A172 (cell line): Measurements from ENCODE around the gene ARHGAP18. TPM values are rescaled to one million over a fixed set of nuclear protein-coding genes. Genes with fewer than 3 reads are reported as not detected.
"Not testable (repeated sequence)": the region's sequence is repeated elsewhere in the genome, so short reads cannot be mapped to it uniquely, and the experiment has no call there.

ENCODE experiments used
- DNase-seq: peaks from one replicate; pipeline ENCODE4 v3.0.0-alpha.2; 2015; ENCODE audit warnings: low spot score
- total RNA-seq: library from RNA; depleted of rRNA; stranded (reverse); fragments of >200 nt; shearing (Covaris generic); gene quantifications from 2 replicates; pipeline ENCODE4 v1.2.3, GENCODE V29; 2014

ARHGAP18 gene
- total RNA-seq, 1 experiment from 2014 or later = 140 TPM

DNA sequence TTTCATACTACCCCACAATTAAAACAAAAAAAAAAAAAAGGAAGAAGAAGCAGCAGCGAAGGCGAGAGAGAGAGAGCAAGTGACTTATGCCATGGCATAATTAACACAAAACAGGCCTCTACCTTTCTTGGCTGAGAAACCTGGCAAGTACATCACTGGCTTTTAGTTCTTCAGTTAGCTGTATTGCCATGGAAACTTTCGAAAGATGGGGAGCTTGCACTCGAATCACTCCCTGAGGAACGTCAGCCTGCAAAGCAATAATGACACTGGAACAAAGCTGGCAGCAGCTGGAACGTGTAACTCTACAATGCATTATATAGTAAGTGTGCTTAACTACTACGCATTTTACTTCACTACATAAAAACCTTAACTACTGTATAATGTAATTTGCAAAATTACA lies 126.1 kb downstream of the ARHGAP18 start:
- DNase-seq = no peak

GRCh38 chr6:129578315-129578714 lies 131.7 kb downstream of the ARHGAP18 start:
- no peak for DNase-seq

- DNase-seq = no peak
Measured at GRCh38 chr6:129577691-129578090, 132.3 kb downstream of the ARHGAP18 start.

- DNase-seq = no peak
Measured at GRCh38 chr6:129576456-129576855, 133.5 kb downstream of the ARHGAP18 start.

DNA sequence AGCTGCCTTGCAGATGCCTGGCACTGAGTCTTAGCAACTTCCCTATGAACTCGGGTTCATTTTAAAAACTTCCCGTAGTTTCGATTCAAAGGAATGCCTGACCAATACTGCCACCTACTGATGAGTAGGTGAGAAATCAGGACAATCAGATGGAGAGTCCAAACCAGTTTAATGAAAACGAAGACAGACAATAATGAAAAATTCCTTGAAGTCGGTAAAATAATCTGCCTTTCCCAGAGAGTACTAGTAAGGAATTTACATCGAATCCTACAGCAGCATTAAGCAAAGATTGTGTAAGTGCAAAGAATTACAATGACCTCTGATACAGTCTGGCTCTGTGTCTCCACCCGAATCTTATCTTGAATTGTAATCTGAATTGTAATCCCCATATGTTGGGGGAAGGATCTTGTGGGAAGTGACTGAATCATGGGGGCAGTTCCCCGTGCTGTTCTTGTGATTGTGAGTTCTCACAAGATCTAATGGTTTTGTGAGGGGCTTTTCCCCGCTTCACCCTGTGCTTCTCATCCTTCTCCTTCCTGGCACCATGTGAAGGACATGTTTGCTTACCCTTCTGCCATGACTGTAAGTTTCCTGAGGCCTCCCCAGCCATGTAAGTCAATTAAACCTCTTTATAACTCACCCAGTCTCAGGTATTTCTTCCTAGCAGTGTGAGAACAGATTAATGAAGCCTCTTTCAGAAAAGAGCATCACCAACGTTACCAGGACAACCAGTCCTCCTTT lies 134.4 kb downstream of the ARHGAP18 start:
- DNase-seq = peak; percentile 52

DNA sequence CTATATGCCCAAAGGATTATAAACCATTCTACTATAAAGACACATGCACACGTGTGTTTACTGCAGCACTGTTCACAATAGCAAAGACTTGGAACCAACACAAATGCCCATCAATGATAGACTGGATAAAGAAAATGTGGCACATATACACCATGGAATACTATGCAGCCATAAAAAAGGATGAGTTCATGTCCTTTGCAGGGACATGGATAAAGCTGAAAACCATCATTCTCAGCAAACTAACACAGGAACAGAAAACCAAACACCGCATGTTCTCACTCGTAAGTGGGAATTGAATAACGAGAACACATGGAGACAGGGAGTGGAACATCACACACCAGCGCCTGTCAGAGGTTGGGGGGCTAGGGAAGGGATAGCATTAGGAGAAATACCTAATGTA lies 135.4 kb downstream of the ARHGAP18 start:
- not testable (repeated sequence) for DNase-seq

GRCh38 chr6:129570929-129571328 lies 139.0 kb downstream of the ARHGAP18 start:
- DNase-seq = not testable (repeated sequence)

DNA sequence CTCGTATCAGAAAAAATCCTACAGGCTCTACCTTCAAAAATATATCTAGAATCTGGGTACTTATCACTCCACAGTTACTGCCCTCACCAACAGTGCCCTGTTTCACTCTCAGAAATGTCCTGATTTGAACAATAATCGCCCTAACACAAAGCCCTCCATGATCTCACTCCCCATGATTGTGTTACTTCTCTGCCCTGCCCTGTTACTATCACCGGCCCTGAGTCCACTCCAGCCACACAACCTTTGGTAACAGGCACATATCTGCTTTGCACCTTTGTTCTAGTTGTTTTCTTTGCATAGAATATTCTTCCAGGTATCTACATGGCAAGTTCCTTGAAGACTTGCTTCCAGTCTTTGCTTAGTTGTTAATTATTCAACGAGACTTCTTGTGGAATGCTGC lies 142.0 kb downstream of the ARHGAP18 start:
- no peak for DNase-seq

DNA sequence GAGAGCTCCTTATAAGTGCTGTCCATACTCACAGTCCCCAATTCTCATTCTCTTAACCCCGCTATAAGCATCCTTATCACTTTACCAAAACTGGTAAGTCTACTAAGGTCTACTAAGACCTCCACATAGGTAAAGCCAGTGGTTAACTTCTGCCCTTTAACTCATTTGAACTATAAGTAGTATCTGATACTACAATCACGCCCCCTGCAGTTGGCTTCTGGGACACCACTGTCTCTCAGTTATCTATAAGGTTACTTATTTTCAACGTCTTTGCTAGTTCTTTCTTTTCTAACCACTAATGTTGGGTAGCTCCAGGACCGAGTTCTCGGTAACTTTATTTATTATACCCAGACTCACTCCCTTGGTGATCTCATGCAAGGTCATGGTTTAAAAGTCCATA lies 142.6 kb downstream of the ARHGAP18 start:
- peak; percentile 16 for DNase-seq

- no peak for DNase-seq
Measured at GRCh38 chr6:129565811-129566210, 144.2 kb downstream of the ARHGAP18 start.

DNA sequence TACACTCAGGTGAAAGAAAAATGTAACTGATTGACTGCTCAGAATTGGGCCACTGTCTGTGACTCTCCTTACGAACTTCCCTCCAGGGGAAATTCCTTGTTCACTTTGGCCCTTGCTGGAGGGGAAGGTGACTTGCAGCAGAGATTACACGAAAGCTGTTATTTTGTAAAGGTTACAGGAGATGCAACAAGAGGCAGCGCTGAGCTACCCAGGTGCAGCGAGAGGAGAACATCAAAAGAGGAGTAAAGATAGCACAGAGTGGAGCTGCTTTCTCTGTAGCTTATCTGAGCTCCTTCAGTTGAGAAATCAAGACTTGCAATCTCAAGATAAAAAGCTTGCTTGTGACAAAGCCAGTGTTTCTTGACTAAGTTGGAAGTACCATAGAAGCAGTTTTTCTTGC lies 144.6 kb downstream of the ARHGAP18 start:
- no peak for DNase-seq

- no peak for DNase-seq
Measured at GRCh38 chr6:129558248-129558647, 151.7 kb downstream of the ARHGAP18 start.

DNA sequence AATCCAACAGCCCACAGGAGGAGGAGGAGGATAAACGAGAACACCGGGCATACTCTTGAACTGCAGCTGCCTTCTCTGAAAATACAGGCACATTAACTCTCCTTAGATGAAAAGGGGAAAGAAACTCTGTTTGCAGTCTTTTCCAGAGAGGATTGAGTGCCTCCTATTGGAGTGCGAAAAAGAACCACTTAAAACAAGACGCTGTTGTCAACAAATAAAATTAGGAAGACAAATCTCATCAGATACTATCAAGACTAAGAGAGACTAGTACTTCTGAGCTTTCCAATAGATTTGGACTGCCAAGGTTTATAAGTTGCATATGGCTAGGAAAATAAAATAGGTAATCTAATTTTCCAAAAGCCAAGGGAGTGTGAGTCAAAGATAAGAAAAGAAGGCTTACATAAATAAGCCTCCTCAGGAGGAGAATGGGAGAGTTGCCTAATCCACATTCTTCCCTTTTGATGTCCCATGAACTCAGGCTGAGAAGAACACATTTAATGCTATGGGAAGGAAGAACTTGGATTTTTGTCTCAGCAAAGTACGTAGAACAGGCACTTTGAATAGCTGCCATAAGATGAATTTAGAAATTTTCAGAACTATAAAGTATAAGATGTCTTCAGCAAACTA lies 154.7 kb downstream of the ARHGAP18 start:
- no peak for DNase-seq

DNA sequence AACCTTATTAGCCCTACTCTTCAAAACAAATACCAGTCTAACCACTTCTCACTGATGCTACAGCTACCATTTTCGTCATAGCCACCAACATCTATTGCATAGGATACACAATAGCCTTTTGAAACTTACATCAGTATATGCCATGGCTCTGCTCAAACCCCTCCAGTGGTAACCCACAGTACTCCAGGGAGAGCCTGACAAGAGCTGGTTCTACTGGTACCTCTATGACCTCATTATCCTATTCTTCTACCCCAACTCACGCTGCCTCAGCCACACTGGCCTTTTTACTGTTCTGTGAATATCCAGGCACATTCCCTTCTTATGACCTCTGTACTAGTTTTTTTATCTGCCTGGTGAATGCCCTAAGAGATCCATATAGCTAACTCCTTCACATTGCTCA lies 157.6 kb downstream of the ARHGAP18 start:
- no peak for DNase-seq

GRCh38 chr6:129551486-129551885 lies 158.5 kb downstream of the ARHGAP18 start:
- DNase-seq = no peak

DNA sequence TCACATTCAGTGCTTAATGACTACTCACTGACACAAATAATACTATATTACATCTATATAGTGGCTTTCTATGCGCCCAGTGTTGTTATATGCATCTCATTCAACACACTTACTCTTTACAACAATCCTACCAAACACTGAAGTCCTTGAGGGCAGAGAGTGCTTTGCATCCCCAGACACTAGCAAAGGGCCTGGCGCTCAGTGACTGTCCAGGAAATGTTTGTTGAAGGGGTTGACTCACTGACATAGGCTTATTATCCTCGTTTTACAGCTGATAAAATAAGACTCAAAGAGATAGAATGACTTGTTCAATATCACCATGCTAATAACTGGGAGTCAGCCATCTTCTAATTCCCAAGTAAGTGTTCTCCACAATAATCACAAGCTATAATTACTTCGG lies 163.3 kb downstream of the ARHGAP18 start:
- no peak for DNase-seq

DNA sequence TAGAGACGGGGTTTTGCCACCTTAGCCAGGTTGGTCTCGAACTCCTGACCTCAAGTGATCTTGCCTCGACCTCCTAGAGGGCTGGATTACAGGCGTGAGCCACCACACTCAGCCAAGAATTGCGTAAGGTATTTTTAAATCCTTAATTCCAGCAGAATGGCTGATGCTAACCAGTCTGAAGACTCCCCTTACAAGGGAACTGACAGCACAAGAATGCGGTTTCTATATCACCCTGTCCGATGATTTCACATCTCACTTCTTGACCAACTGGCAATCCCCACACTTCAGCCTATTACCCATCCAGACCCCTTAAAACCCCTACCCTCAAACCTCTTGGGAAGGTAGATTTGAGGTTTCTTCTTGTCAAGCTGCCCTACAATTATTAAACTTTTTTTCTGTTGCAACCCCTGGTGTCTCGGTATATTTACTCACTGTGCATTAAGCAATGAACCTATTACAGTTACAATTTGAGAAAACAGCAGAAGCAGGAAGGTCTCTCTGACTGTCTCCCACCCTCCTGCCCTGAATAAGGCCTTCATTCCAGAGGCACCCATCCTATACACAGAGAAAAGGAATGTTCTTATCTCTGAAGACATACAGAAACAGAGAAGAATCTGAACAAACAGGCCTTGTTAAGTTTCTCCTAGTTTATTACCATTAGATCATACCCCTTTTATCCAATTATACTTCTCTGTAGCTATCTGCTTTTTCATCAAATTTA lies 164.9 kb downstream of the ARHGAP18 start:
- DNase-seq = no peak

- peak; percentile 10 for DNase-seq
Measured at GRCh38 chr6:129543981-129544380, 166.0 kb downstream of the ARHGAP18 start.

GRCh38 chr6:129542705-129543104 lies 167.3 kb downstream of the ARHGAP18 start:
- DNase-seq = no peak

DNA sequence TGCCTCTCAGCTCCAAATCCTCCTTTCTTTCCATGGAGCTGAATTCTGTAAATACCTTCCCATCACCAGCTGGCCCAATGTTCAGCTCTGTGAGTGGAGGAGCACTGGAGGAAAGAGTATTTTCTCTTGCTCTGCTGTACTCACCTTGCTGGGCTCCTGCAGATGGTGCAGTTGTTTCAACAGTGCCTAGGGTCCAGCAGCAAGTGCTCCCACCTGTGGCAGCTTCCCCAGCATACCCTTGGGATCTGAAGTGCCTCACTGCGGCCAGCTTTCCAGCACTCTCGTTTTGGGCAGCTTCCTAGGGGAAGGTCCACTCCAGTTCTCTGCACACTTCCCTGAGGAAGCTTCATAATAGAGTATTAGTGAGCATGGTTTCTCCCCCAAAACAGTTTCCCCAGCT lies 170.9 kb downstream of the ARHGAP18 start:
- no peak for DNase-seq

DNA sequence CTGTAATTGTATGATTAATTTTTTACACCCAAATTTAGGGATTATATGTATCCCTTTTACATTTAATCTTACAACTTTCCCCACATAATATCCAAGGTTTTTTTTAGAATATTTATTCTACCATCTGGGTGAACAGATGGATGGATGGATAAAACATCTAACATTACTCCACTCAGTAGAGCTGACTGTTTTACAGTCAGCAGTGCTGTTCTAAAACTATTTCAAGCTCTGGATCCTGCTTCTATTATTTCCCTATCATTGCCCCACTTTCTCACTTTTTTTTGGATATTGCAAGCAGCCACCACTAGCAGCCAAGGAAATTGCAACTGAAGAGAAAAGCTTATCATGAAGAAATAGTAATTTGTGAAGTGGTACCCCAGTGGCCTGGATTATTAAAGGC lies 173.7 kb downstream of the ARHGAP18 start:
- no peak for DNase-seq

GRCh38 chr6:129534926-129535325 lies 175.1 kb downstream of the ARHGAP18 start:
- no peak for DNase-seq
